Prostate gland (tissue), 2 donors: ENCODE results near the gene EXOC3L1. TPM values are rescaled to one million over a fixed set of nuclear protein-coding genes. Genes with fewer than 3 reads are reported as not detected.
A peak's percentile ranks its signal among the peaks of the same experiment; 100 is the strongest.

Experiments
- DNase-seq: peaks from one replicate; pipeline ENCODE4 v3.0.0-alpha.2; 2019; ENCODE audit warnings: low spot score
- H3K27ac ChIP-seq, 2 donors: fragments of 200-600 bp; sonication (generic); 2 replicates each; pipeline ENCODE4 v1.5.1; 2017 to 2019
- H3K27me3 ChIP-seq: fragments of 200-600 bp; sonication (generic); replicated peaks from 2 replicates; pipeline ENCODE4 v1.5.1; 2019; ENCODE audit not compliant: insufficient read depth
- H3K36me3 ChIP-seq, 2 donors: fragments of 200-600 bp; sonication (generic); 1 replicate in 1 of 2; 2 replicates in 1 of 2; pipeline versions ENCODE4 v1.5.1 to v1.8.1; 2017 to 2019
- H3K4me1 ChIP-seq: fragments of 200-600 bp; sonication (generic); replicated peaks from 2 replicates; pipeline ENCODE4 v1.5.1; 2019
- H3K4me3 ChIP-seq, 2 donors: fragments of 200-600 bp; sonication (generic); 2 replicates each; pipeline ENCODE4 v1.5.1; 2017 to 2019
- H3K9me3 ChIP-seq: fragments of 200-600 bp; sonication (generic); 2 replicates; pipeline ENCODE4 v1.5.1; 2017
- POLR2A ChIP-seq: fragments of 450-650 bp; IDR thresholded peaks from one replicate; pipeline ENCODE4 v1.6.1; 2016; ENCODE audit warnings: antibody characterized with exemption, mild to moderate bottlenecking
- POLR2AphosphoS5 ChIP-seq: sonication (generic); formaldehyde crosslinking; IDR thresholded peaks from one replicate; pipeline ENCODE4 v1.6.1; 2017; ENCODE audit warnings: antibody characterized with exemption
- WGBS: methylation state at CpG from one replicate; pipeline ENCODE4 v1.1.5; 2018; 5-methylcytosine and 5-hydroxymethylcytosine counted together
- intact Hi-C: fragments of 100-400 bp; cut with DNase I; formaldehyde crosslinking; loops from one replicate; pipeline ENCODE4 v1.14.2; 2022
- total RNA-seq, 2 donors: library from RNA; depleted of rRNA; stranded (reverse); fragments of >200 nt; gene quantifications; one replicate each; pipeline ENCODE4 v1.1.0, GENCODE V29; 2016
- TF ChIP-seq, protein P1 (sequence below), 4 experiments: fragments of 200-600 bp in 2 of 4; fragments of 450-650 bp in 2 of 4; sonication (generic) in 2 of 4; IDR thresholded peaks; 1 replicate in 3 of 4; 2 replicates in 1 of 4; pipeline ENCODE4 v1.5.1; 2016 to 2019; ENCODE audit warnings: antibody characterized with exemption in 4 of 4, mild to moderate bottlenecking in 2 of 4, moderate library complexity in 2 of 4

Gene EXOC3L1
- total RNA-seq, 2 donors from 2014 or later, result 1.1 to 8.2 TPM

DNA sequence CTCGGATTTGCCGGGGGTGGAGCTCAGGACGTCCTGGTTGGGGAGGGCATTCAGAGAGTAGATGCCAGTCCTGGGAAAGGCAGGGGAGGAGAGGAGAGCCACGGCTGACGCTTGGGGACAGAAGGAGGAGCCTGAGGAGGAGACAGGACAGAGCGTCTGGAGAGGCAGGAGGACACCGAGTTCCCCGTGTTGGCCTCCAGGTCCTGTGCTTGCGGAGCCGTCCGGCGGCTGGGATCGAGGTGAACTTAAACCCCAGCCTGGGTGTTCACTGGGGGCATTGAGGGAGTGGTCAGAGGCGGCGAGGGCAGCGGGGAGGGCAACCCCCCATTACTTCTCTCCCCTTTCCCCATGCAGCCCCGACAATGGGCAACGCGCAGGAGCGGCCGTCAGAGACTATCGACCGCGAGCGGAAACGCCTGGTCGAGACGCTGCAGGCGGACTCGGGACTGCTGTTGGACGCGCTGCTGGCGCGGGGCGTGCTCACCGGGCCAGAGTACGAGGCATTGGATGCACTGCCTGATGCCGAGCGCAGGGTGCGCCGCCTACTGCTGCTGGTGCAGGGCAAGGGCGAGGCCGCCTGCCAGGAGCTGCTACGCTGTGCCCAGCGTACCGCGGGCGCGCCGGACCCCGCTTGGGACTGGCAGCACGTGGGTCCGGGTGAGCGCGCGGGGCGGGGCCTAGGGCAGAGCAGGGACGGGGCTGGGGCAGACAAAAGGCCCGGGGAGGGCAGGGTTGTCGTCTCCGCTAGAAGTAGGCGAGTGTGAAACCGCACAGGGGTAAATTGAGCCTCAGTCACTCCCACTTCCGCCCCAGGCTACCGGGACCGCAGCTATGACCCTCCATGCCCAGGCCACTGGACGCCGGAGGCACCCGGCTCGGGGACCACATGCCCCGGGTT lies 15.9 kb downstream of the EXOC3L1 start:
- TF ChIP-seq, protein P1, sequence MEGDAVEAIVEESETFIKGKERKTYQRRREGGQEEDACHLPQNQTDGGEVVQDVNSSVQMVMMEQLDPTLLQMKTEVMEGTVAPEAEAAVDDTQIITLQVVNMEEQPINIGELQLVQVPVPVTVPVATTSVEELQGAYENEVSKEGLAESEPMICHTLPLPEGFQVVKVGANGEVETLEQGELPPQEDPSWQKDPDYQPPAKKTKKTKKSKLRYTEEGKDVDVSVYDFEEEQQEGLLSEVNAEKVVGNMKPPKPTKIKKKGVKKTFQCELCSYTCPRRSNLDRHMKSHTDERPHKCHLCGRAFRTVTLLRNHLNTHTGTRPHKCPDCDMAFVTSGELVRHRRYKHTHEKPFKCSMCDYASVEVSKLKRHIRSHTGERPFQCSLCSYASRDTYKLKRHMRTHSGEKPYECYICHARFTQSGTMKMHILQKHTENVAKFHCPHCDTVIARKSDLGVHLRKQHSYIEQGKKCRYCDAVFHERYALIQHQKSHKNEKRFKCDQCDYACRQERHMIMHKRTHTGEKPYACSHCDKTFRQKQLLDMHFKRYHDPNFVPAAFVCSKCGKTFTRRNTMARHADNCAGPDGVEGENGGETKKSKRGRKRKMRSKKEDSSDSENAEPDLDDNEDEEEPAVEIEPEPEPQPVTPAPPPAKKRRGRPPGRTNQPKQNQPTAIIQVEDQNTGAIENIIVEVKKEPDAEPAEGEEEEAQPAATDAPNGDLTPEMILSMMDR (IDR thresholded peaks at IDR 0.05), result peak in 3 of 4 experiments; percentile 29 to 61 (median 51)
- TF ChIP-seq POLR2A, result peak; percentile 67
- TF ChIP-seq POLR2AphosphoS5, result peak; percentile 75
- WGBS, result 2% methylated on average over 47 of the region's 71 CpGs
- H3K4me1 ChIP-seq, result peaks cover 24% of the 10 kb centered on the region
- H3K27me3 ChIP-seq, result no peaks in the 10 kb centered on the region
- intact Hi-C loops, result no loop called here
- H3K27ac ChIP-seq, result peak overlapping the region; percentile 90 to 96
- no peaks in the 10 kb centered on the region for H3K9me3 ChIP-seq
- peak; percentile 88 for DNase-seq
- H3K36me3 ChIP-seq, result no peaks in the 10 kb centered on the region
- peak overlapping the region; percentile 26 to 38 for H3K4me3 ChIP-seq

DNA sequence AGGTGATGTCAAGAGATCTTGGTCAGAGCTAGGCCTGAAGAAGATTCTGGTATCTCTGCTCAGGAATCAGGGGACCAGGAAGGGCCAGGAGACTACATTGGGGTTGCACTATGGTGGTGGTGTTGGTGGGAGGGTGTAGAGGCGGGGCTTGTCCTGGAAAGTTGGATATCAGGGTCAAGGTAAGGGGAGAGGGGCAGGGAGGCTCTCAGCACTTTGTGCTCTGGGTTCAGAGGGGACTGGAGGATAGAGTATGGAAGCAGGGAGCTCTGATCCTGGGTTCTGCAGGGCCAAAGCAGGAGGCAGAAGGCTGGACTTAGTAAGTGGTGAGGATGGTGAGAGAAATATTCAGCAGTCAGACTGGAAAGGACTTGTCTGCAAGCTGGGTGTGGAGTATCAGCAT lies 16.6 kb downstream of the EXOC3L1 start:
- intact Hi-C loops, result no loop called here
- H3K4me1 ChIP-seq, result peaks cover 25% of the 10 kb centered on the region
- no peaks in the 10 kb centered on the region for H3K36me3 ChIP-seq
- no peaks in the 10 kb centered on the region for H3K27me3 ChIP-seq
- peak overlapping the region; percentile 90 to 96 for H3K27ac ChIP-seq
- TF ChIP-seq POLR2A (no peak), POLR2AphosphoS5 (no peak)
- TF ChIP-seq, protein P1 (IDR thresholded peaks at IDR 0.05), result no peak
- 89% methylated on average over 1 of the region's 1 CpG for WGBS
- peak overlapping the region; percentile 26 to 38 for H3K4me3 ChIP-seq
- no peak for DNase-seq
- H3K9me3 ChIP-seq, result no peaks in the 10 kb centered on the region

DNA sequence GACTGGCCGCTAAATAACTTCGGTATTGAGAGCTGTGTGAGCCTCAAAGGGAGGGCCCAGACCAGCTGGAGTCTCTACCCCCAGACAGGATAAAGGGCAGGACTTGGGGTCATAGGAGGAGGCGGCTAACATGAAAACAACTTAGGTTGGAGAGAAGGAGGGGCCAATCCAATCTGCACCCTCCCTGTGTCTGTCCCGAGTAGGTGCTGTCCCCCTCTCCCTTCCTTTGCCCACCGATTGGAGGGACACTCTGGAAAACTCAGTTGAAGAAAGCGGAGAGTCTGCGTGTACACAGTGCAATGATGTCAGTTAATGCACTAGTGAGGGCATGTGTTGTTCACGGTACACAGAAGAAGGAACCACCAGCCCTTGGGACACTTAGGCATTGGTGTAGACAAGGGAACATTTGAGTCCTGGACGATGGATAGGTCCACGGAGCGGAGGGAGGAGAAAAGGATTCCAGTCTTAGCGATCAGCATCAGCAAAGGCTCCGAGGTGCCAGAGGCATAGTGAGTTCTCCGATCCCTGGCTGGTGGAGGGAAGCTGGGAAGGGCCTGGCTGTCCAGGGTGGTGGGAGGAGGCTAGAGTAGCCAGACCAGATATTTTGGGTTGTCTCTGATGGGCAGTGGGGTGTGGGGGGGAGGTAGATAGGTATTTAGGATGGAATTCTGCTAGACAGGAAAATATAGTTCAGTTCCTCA lies 18.8 kb downstream of the EXOC3L1 start:
- Histone ChIP-seq H3K27me3 (no peaks in the 10 kb centered on the region), H3K27ac (peak overlapping the region; percentile 93 to 96), H3K9me3 (no peaks in the 10 kb centered on the region), H3K36me3 (no peaks in the 10 kb centered on the region), H3K4me3 (peak overlapping the region; percentile 42 to 55), H3K4me1 (peaks cover 18% of the 10 kb centered on the region)
- WGBS, result 36% methylated on average over 14 of the region's 14 CpGs
- intact Hi-C loops, result no loop called here
- TF ChIP-seq, protein P1 (IDR thresholded peaks at IDR 0.05), result no peak
- TF ChIP-seq POLR2A (no peak), POLR2AphosphoS5 (no peak)
- no peak for DNase-seq

DNA sequence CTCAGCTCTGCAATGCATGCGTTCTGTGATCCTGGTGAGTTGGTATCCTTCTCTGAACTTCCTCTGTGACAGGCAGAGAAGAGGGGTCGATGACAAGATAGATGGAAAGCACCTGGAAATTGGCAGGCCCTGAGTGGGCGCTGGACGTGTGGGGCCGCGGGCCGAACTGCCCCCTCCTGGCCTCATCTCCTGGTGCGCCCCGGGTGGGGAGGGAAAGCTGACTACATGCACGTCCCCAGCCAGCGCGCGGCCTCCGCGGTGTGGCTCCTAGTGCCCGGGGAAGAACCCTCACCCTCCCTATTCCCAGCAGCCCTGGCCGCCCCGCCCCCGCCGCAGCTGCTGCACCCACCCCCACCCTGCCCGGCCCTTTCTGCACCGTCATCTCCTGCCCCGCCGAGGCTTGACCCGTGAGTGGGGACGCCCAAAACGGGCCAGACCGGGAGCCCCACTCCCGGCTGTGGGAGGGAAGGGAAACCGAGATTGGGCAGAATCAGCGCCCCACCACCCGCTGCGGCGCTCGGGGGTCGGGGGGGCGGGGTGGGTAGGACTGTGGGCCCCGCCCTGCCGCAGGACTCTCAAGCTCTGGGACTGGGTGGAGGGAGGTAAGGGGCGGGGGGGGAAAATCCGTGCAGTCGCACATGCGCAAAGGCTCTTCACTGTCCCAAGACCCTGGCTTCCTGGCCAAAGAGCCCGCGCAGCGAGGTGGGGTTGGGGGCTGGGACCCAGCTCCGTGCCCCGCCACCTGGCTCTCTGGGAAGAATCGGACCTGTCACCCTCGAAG lies 19.6 kb downstream of the EXOC3L1 start, which contains the start of gene NOL3:
Gene NOL3, plus strand, starts transcription at position 371 of the 781 bp plus-strand sequence.
- no peaks in the 10 kb centered on the region for H3K27me3 ChIP-seq
- H3K27ac ChIP-seq, result peak within 1 kb of the TSS; percentile 93 to 96
- TF ChIP-seq POLR2A (peak; percentile 75), POLR2AphosphoS5 (no peak)
- TF ChIP-seq, protein P1 (IDR thresholded peaks at IDR 0.05), result peak in 2 of 4 experiments; percentile 31 to 33
- peaks cover 17% of the 10 kb centered on the region for H3K4me1 ChIP-seq
- DNase-seq, result peak; percentile 87
- no peaks in the 10 kb centered on the region for H3K9me3 ChIP-seq
- no peaks in the 10 kb centered on the region for H3K36me3 ChIP-seq
- peak within 1 kb of the TSS; percentile 42 to 55 for H3K4me3 ChIP-seq
- WGBS, result 2% methylated on average over 37 of the region's 50 CpGs
- intact Hi-C loops, result no loop called here
